Mononuclear cell (primary cell): ENCODE results near the gene SH3GL2. TPM values are rescaled to one million over a fixed set of nuclear protein-coding genes. Genes with fewer than 3 reads are reported as not detected.

Experiments
- H3K27me3 ChIP-seq: 2 replicates; pipeline ENCODE4 v1.6.0; 2011; ENCODE audit warnings: low read length, control low read depth; ENCODE audit not compliant: insufficient read depth
- H3K4me1 ChIP-seq: 2 replicates; pipeline ENCODE4 v1.5.1; 2011; ENCODE audit warnings: mild to moderate bottlenecking, low read length, control low read depth; ENCODE audit not compliant: insufficient read depth
- H3K4me3 ChIP-seq: 2 replicates; pipeline ENCODE4 v1.5.1; 2011; ENCODE audit warnings: mild to moderate bottlenecking, low read length, moderate library complexity
- H3K9me3 ChIP-seq: 2 replicates; pipeline ENCODE4 v1.5.1; 2011; ENCODE audit warnings: low read depth, mild to moderate bottlenecking, control low read depth, low read length
- total RNA-seq: library from RNA; depleted of rRNA; stranded (reverse); fragments of >200 nt; gene quantifications from one replicate; pipeline ENCODE4 v1.2.3, GENCODE V29; 2012

Gene SH3GL2
- total RNA-seq, 1 donor = under 0.01 TPM

- no peaks in the 10 kb centered on the region for H3K9me3 ChIP-seq
- H3K27me3 ChIP-seq = no peaks in the 10 kb centered on the region
- no peaks in the 10 kb centered on the region for H3K4me1 ChIP-seq
- H3K4me3 ChIP-seq = no peak overlapping the region
These were observed 10.1 kb downstream of the SH3GL2 start for GRCh38 chr9:17588941-17589340.

- no peaks in the 10 kb centered on the region for H3K9me3 ChIP-seq
These were observed 10.9 kb downstream of the SH3GL2 start for GRCh38 chr9:17589771-17590170.

GRCh38 chr9:17594961-17595360 lies 16.1 kb downstream of the SH3GL2 start:
- H3K4me3 ChIP-seq = no peak overlapping the region
- H3K9me3 ChIP-seq = no peaks in the 10 kb centered on the region
- H3K27me3 ChIP-seq = no peaks in the 10 kb centered on the region
- H3K4me1 ChIP-seq = no peaks in the 10 kb centered on the region

More at GRCh38 chr9:17589771-17590170, 10.9 kb downstream of the SH3GL2 start:
- no peak overlapping the region for H3K4me3 ChIP-seq
- H3K27me3 ChIP-seq = no peaks in the 10 kb centered on the region
- H3K4me1 ChIP-seq = no peaks in the 10 kb centered on the region

GRCh38 chr9:17597977-17598376 lies 19.1 kb downstream of the SH3GL2 start:
- H3K9me3 ChIP-seq = no peaks in the 10 kb centered on the region

GRCh38 chr9:17600962-17601593 lies 22.2 kb downstream of the SH3GL2 start:
- Histone ChIP-seq H3K4me1 (no peaks in the 10 kb centered on the region), H3K9me3 (no peaks in the 10 kb centered on the region), H3K4me3 (no peak overlapping the region), H3K27me3 (no peaks in the 10 kb centered on the region)

More at GRCh38 chr9:17597977-17598376, 19.1 kb downstream of the SH3GL2 start:
- no peaks in the 10 kb centered on the region for H3K27me3 ChIP-seq
- no peaks in the 10 kb centered on the region for H3K4me1 ChIP-seq
- H3K4me3 ChIP-seq = no peak overlapping the region

GRCh38 chr9:17604556-17604955 lies 25.7 kb downstream of the SH3GL2 start:
- Histone ChIP-seq H3K4me3 (no peak overlapping the region), H3K27me3 (no peaks in the 10 kb centered on the region), H3K9me3 (no peaks in the 10 kb centered on the region), H3K4me1 (no peaks in the 10 kb centered on the region)

- Histone ChIP-seq H3K4me3 (no peak overlapping the region), H3K27me3 (no peaks in the 10 kb centered on the region), H3K9me3 (no peaks in the 10 kb centered on the region), H3K4me1 (no peaks in the 10 kb centered on the region)
These were observed 30.6 kb downstream of the SH3GL2 start for GRCh38 chr9:17609312-17610005.

GRCh38 chr9:17611342-17611741 lies 32.5 kb downstream of the SH3GL2 start:
- Histone ChIP-seq H3K4me1 (no peaks in the 10 kb centered on the region), H3K27me3 (no peaks in the 10 kb centered on the region), H3K9me3 (no peaks in the 10 kb centered on the region), H3K4me3 (no peak overlapping the region)

- H3K9me3 ChIP-seq = no peaks in the 10 kb centered on the region
- no peaks in the 10 kb centered on the region for H3K4me1 ChIP-seq
- no peaks in the 10 kb centered on the region for H3K27me3 ChIP-seq
- H3K4me3 ChIP-seq = no peak overlapping the region
These were observed 33.1 kb downstream of the SH3GL2 start for GRCh38 chr9:17611917-17612316.

GRCh38 chr9:17613758-17614157 lies 34.9 kb downstream of the SH3GL2 start:
- no peak overlapping the region for H3K4me3 ChIP-seq
- no peaks in the 10 kb centered on the region for H3K27me3 ChIP-seq
- H3K4me1 ChIP-seq = no peaks in the 10 kb centered on the region
- no peaks in the 10 kb centered on the region for H3K9me3 ChIP-seq

GRCh38 chr9:17614250-17614649 lies 35.4 kb downstream of the SH3GL2 start:
- no peaks in the 10 kb centered on the region for H3K9me3 ChIP-seq
- H3K4me1 ChIP-seq = no peaks in the 10 kb centered on the region
- H3K27me3 ChIP-seq = no peaks in the 10 kb centered on the region
- no peak overlapping the region for H3K4me3 ChIP-seq

GRCh38 chr9:17614903-17615302 lies 36.0 kb downstream of the SH3GL2 start:
- Histone ChIP-seq H3K4me1 (no peaks in the 10 kb centered on the region), H3K27me3 (no peaks in the 10 kb centered on the region), H3K4me3 (no peak overlapping the region), H3K9me3 (no peaks in the 10 kb centered on the region)

- H3K4me1 ChIP-seq = no peaks in the 10 kb centered on the region
- no peak overlapping the region for H3K4me3 ChIP-seq
- H3K9me3 ChIP-seq = no peaks in the 10 kb centered on the region
- no peaks in the 10 kb centered on the region for H3K27me3 ChIP-seq
These were observed 43.3 kb downstream of the SH3GL2 start for GRCh38 chr9:17622141-17622540.

GRCh38 chr9:17622749-17623148 lies 43.9 kb downstream of the SH3GL2 start:
- Histone ChIP-seq H3K9me3 (no peaks in the 10 kb centered on the region), H3K27me3 (no peaks in the 10 kb centered on the region), H3K4me1 (no peaks in the 10 kb centered on the region), H3K4me3 (no peak overlapping the region)

GRCh38 chr9:17623965-17624364 lies 45.1 kb downstream of the SH3GL2 start:
- Histone ChIP-seq H3K9me3 (no peaks in the 10 kb centered on the region), H3K4me3 (no peak overlapping the region), H3K27me3 (no peaks in the 10 kb centered on the region), H3K4me1 (no peaks in the 10 kb centered on the region)

GRCh38 chr9:17624571-17624970 lies 45.7 kb downstream of the SH3GL2 start:
- Histone ChIP-seq H3K4me1 (no peaks in the 10 kb centered on the region), H3K4me3 (no peak overlapping the region), H3K27me3 (no peaks in the 10 kb centered on the region), H3K9me3 (no peaks in the 10 kb centered on the region)
